Epithelial cell of proximal tubule (primary cell): ENCODE data around the gene DOCK9. TPM values are rescaled to one million over a fixed set of nuclear protein-coding genes. Genes with fewer than 3 reads are reported as not detected.

Experiments used
- DNase-seq: peaks from one replicate; pipeline ENCODE4 v3.0.0-alpha.2; 2011; ENCODE audit warnings: low read depth
- H3K4me3 ChIP-seq: 2 replicates; pipeline ENCODE4 v1.5.1; 2011; ENCODE audit warnings: low read depth, mild to moderate bottlenecking, low read length
- CTCF ChIP-seq: conservative IDR thresholded peaks from 2 replicates; pipeline ENCODE4 v1.5.1; 2012; ENCODE audit warnings: low read depth, mild to moderate bottlenecking, low read length
- total RNA-seq: library from RNA; depleted of rRNA; stranded (reverse); fragments of >200 nt; gene quantifications from 2 replicates; pipeline ENCODE4 v1.2.3, GENCODE V29; 2015

Gene DOCK9
- total RNA-seq, 1 donor from 2014 or later: 37.6 TPM

GRCh38 chr13:98782654-98783053, 195.2 kb downstream of the DOCK9 start:
- no peak for TF ChIP-seq CTCF
- no peak for DNase-seq
- H3K4me3 ChIP-seq: no peak overlapping the region

GRCh38 chr13:98781905-98782304, 196.0 kb downstream of the DOCK9 start:
- no peak overlapping the region for H3K4me3 ChIP-seq
- TF ChIP-seq CTCF: no peak
- DNase-seq: no peak

GRCh38 chr13:98781470-98781869, 196.4 kb downstream of the DOCK9 start:
- no peak for DNase-seq

GRCh38 chr13:98781045-98781444, 196.8 kb downstream of the DOCK9 start:
- H3K4me3 ChIP-seq: no peak overlapping the region
- no peak for TF ChIP-seq CTCF
- no peak for DNase-seq

More at GRCh38 chr13:98781470-98781869, 196.4 kb downstream of the DOCK9 start:
- H3K4me3 ChIP-seq: no peak overlapping the region
- TF ChIP-seq CTCF: no peak

- DNase-seq: no peak
These were observed 197.4 kb downstream of the DOCK9 start for GRCh38 chr13:98780451-98780850.

GRCh38 chr13:98779695-98780094, 198.2 kb downstream of the DOCK9 start:
- DNase-seq: no peak
- no peak overlapping the region for H3K4me3 ChIP-seq
- no peak for TF ChIP-seq CTCF

More at GRCh38 chr13:98780451-98780850, 197.4 kb downstream of the DOCK9 start:
- no peak overlapping the region for H3K4me3 ChIP-seq
- no peak for TF ChIP-seq CTCF

GRCh38 chr13:98778749-98779148, 199.1 kb downstream of the DOCK9 start:
- no peak for TF ChIP-seq CTCF
- no peak overlapping the region for H3K4me3 ChIP-seq
- no peak for DNase-seq
